Measurements from ENCODE around the gene ISY1.
"Not testable (repeated sequence)": the region's sequence is repeated elsewhere in the genome, so short reads cannot be mapped to it uniquely, and the experiment has no call there.

ISY1 gene

GRCh38 chr3:129196601-129197000, 35.7 kb upstream of the ISY1 start:
- ChIA-PET POLR2A (no interaction called here), CTCF (interaction anchor here (1.1 to 2.5 kb wide), 4 partner anchors 10 to 119 kb away, joined by 4 to 9 read pairs (median 6); a partner anchor contains a TSS)
- no peak for DNase-seq (ENCODE audit: extremely low spot score)
- TF ChIP-seq CTCF (IDR thresholded peaks at IDR 0.05; ENCODE audit: control extremely low read depth, extremely low read depth, low read depth, missing control alignments), result no peak

- ChIA-PET POLR2A (no interaction called here), CTCF (interaction anchor here (1.0 to 2.5 kb wide), 5 partner anchors 9 to 226 kb away, joined by 3 to 9 read pairs (median 5); a partner anchor contains a TSS)
- no peak for DNase-seq (ENCODE audit: extremely low spot score)
- no peak for TF ChIP-seq CTCF (IDR thresholded peaks at IDR 0.05; ENCODE audit: control extremely low read depth, extremely low read depth, low read depth, missing control alignments)
These were observed 34.9 kb upstream of the ISY1 start for GRCh38 chr3:129195731-129196256.

GRCh38 chr3:129189793-129190192, 28.9 kb upstream of the ISY1 start:
- DNase-seq (ENCODE audit: extremely low spot score), result not testable (repeated sequence)
- ChIA-PET POLR2A (interaction anchor here (0.6 kb wide), 1 partner anchor 1096 kb away, joined by 3 read pairs; no protein-coding TSS in a partner anchor), CTCF (interaction anchor here (2.8 kb wide), 1 partner anchor 56 kb away, joined by 7 read pairs; no protein-coding TSS in a partner anchor)

GRCh38 chr3:129187857-129188256, 27.0 kb upstream of the ISY1 start:
- ChIA-PET CTCF (interaction anchor here (1.2 kb wide), 1 partner anchor 9 kb away, joined by 3 read pairs; no protein-coding TSS in a partner anchor), POLR2A (no interaction called here)
- no peak for TF ChIP-seq CTCF (IDR thresholded peaks at IDR 0.05; ENCODE audit: control extremely low read depth, extremely low read depth, low read depth, missing control alignments)
- no peak for DNase-seq (ENCODE audit: extremely low spot score)

- ChIA-PET CTCF (interaction anchor here (0.8 to 2.0 kb wide), 7 partner anchors 10 to 132 kb away, joined by 3 to 12 read pairs (median 3); no protein-coding TSS in a partner anchor), POLR2A (interaction anchor here (1.3 kb wide), 1 partner anchor 24 kb away, joined by 3 read pairs; no protein-coding TSS in a partner anchor)
- no peak for DNase-seq (ENCODE audit: extremely low spot score)
- no peak for TF ChIP-seq CTCF (IDR thresholded peaks at IDR 0.05; ENCODE audit: control extremely low read depth, extremely low read depth, low read depth, missing control alignments)
These were observed 24.9 kb upstream of the ISY1 start for GRCh38 chr3:129185783-129186182.

GRCh38 chr3:129184784-129185542, 24.1 kb upstream of the ISY1 start:
- POLR2A ChIA-PET, result interaction anchor here (1.3 kb wide), 1 partner anchor 23 kb away, joined by 3 read pairs; no protein-coding TSS in a partner anchor
- not testable (repeated sequence) for DNase-seq (ENCODE audit: extremely low spot score)
- CTCF ChIA-PET, result interaction anchor here (1.1 to 2.0 kb wide), 5 partner anchors 22 to 131 kb away, joined by 3 to 12 read pairs (median 3); no protein-coding TSS in a partner anchor

- TF ChIP-seq CTCF (IDR thresholded peaks at IDR 0.05; ENCODE audit: control extremely low read depth, extremely low read depth, low read depth, missing control alignments), result no peak
- ChIA-PET CTCF (no interaction called here), POLR2A (interaction anchor here (0.5 kb wide), 1 partner anchor 49 kb away, joined by 3 read pairs; no protein-coding TSS in a partner anchor)
- no peak for DNase-seq (ENCODE audit: extremely low spot score)
These were observed 23.5 kb upstream of the ISY1 start for GRCh38 chr3:129184396-129184657.
